SH-SY5Y (cell line): ENCODE data around the gene AGXT.
A peak's percentile ranks its signal among the peaks of the same experiment; 100 is the strongest.

Experiments
- GATA2 ChIP-seq: IDR thresholded peaks from 2 replicates; pipeline ENCODE4 v1.6.1; 2011; ENCODE audit warnings: mild to moderate bottlenecking, low read depth, low read length
- GATA3 ChIP-seq: IDR thresholded peaks from 2 replicates; pipeline ENCODE4 v1.6.1; 2011; ENCODE audit warnings: low read depth, mild to moderate bottlenecking, low read length, moderate library complexity

DNA sequence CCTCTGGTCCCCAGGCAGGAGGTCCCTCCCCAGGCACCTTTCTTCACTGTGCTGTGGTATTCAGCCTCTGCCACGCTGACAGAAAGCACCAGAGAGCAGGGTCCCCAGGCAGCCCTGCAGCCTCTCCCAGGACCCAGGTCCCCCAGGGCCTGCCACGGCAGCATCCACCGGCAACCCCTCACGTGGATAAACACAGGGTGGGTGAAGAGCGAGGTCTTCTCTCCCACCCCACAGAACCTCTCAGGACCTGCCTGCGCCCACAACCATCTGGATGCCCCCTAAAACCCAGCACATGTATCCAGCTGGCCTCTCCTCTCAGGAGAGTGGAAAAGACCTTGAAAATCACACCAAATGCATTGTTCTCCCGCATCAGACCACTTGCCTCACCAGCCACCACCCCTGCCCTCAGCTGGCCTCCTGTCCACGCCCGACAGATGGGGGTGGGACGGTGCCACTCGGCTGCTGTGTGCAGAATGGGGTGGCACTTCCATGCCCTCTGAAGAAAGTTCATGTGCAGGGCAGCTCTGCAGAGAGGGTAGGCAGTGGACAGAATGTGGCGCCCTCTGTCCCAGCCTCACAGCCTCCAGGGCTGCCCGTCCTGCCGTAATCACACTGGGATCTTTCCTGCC lies 33.5 kb downstream of the AGXT start:
- TF ChIP-seq GATA2: peak; percentile 91; the same call in 1 of the 2 replicates
- TF ChIP-seq GATA3: no peak; the same call in 1 of the 2 replicates
